NCI-H1694 (cell line): ENCODE data around the gene MCM3AP.

Source experiments
- DNase-seq: peaks from one replicate; lab custom pipeline; 2025; lab: John Stamatoyannopoulos, UW

MCM3AP gene

GRCh38 chr21:46285206-46285661 lies at the start of gene MCM3AP:
Gene MCM3AP (minus strand): TSS chr21:46285611. CDS start chr21:46285286, 325 bp downstream.
- no peak for DNase-seq

- no peak for DNase-seq
Measured at GRCh38 chr21:46334351-46335140, 49.1 kb upstream of the MCM3AP start.

DNA sequence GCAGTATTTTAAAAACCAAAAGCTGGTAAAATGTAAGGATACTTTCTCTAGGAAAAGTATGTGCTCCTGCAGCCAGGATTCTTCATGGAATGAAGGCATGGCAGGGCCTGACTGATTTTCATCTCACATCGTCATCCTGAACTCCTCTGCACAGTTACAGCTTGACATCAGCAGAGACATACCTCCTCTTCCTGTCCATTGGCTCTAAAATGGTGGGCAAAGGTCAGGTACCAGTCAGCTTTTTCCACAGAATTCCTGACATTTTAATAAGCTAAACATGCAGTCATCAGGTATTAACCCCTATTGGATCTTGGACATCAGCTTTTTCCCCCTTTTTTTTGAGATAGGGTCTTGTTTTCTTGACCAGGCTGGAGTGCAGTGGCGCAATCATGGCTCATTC lies 44.4 kb upstream of the MCM3AP start:
- no peak for DNase-seq

- DNase-seq, result no peak
Measured at GRCh38 chr21:46328151-46328550, 42.7 kb upstream of the MCM3AP start.

- DNase-seq, result no peak
Measured at GRCh38 chr21:46327711-46328110, 42.3 kb upstream of the MCM3AP start.

GRCh38 chr21:46326110-46326703 lies 40.8 kb upstream of the MCM3AP start:
- no peak for DNase-seq

GRCh38 chr21:46325073-46325912 lies 39.9 kb upstream of the MCM3AP start:
- DNase-seq, result peak; percentile 27

DNA sequence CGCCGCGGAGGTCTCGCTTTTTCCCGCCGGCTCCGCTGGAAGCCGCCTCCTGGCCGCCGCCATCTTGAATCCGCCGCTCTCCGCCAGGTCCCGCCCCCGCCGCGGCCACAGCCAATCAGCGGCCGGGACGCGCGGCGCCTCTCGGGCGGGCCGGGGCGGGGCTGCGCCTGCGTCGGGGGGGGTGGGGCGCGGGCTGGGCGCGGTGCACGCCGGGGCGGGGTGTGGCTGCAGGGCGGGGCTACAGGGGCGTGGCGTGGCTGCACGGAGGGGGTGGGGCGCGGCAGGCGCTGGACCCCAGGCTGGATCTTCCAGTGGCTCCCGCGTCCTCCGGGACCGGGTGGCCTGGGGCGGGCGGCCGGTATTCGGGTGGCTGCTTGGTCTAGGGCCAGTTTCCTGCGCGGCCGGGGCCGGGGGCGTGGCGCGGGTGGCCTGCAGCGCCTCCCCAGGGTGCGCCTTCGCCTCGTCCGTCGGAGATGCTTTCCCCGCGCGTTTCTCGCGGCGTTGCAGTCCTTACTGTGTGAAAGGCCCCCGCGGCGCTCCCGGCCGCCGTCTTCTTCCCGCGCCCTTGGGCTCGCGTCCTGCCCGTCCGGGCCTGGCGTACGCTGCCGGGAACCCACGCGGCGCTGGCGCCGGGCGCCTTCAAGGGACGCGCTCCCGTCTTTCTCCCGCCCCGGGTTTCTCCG lies 39.1 kb upstream of the MCM3AP start:
- DNase-seq, result peak; percentile 52

- DNase-seq, result peak; percentile 93
Measured at GRCh38 chr21:46323710-46324389, 38.4 kb upstream of the MCM3AP start, which contains the start of the genes C21orf58 and PCNT. Gene C21orf58 (minus strand): TSS chr21:46323870. CDS start chr21:46322738, 1,132 bp downstream. Gene PCNT (plus strand): TSS chr21:46324156. CDS start chr21:46324229, 73 bp downstream.

GRCh38 chr21:46323227-46323709 lies 37.9 kb upstream of the MCM3AP start:
- no peak for DNase-seq

DNA sequence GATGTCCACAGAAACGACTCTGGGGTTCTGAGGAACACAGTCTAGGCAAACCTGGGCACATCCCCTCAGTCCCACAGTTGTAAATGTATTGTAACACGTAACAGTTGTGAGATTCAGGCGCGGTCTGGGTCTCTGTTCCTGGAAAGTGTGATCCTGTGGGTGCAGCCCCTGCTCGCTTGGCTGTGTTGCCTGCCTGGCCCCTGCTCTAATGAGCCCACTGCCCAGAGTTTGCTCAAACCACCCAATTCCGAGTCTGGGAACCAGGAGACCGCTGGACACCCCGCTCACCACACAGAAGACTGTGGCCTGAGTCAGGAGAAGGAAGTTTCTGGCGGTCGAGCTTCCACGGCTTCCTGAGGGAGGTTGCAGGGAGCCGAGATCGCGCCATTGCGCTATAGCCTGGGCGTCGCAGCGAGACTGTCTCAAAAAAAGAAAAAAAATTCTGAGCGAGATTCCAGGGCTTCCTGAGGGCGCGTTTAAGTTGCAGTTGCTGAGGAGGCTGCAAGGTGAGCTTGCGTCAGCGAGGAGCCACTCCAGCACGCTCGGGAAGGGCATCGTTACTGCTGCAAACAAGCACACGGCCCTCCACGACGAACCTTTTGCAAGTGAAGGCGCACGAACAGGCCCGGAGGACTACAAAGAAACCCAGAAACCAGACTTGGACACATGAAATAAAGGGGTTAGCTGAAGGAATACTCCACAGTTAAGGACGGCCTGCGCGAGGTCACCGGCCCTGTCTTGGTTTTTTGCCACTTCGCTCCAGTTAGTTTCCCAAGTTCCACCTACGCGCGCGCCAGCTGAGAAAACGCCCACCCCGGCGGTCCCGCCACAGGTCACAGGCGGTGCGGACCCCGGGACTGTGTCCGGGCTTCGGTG lies 37.2 kb upstream of the MCM3AP start:
- DNase-seq, result no peak

- DNase-seq, result no peak
Measured at GRCh38 chr21:46320331-46320801, 35.0 kb upstream of the MCM3AP start.

GRCh38 chr21:46319186-46319585 lies 33.8 kb upstream of the MCM3AP start:
- no peak for DNase-seq

- no peak for DNase-seq
Measured at GRCh38 chr21:46318464-46318845, 33.0 kb upstream of the MCM3AP start.

- no peak for DNase-seq
Measured at GRCh38 chr21:46317710-46318463, 32.5 kb upstream of the MCM3AP start.

GRCh38 chr21:46316708-46317324 lies 31.4 kb upstream of the MCM3AP start:
- no peak for DNase-seq

DNA sequence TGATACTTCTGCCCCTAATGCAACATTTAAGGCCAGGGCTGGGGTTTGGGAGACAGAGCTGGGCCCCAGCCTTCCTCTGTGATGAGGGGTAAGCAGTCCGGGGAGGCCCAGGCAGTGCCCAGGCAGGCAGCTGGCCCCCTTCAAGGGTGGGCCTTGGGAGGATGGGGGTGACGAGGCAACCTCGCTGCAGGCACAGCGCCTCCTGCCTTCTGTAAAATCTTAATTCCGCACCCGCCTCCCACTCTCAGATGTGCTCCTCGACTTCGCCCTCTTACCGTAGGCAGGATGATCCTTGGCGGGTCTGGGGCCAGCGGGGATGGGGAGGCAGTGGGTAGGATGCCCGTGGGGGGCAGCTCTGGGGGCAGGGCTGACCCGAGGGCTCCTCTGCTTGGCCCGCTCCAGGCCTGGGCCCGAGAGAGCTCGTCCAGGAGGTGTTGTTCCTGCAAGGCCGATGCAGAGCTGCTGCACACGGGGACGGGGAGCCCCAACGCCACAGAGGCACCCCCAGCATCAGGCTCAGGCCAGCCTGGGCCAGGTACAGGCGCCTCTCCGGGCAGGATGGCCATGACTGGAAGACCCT lies 29.1 kb upstream of the MCM3AP start:
- no peak for DNase-seq

DNA sequence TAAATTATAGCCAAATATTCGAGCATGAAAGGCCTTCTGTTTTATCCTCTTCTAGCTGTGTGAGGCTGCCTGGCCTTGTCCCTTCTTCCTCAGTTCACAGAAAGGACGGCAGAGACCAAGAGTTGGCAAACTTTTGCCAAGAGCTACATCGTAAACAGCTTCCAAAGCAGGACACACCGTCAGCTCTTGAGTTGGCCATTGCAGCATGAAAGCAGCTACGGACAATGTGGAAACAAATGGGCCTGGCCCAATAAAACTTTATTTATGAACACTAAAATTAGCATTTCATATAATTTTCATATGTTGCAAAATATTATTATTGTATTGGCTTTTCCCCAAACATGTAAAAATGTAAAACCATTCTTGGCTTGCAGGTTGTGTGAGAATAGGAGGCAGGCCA lies 27.5 kb upstream of the MCM3AP start:
- DNase-seq, result no peak
